HepG2 (cell line): Measurements from ENCODE around the gene CNOT1. TPM values are rescaled to one million over a fixed set of nuclear protein-coding genes. Genes with fewer than 3 reads are reported as not detected.
A peak's percentile ranks its signal among the peaks of the same experiment; 100 is the strongest.

Experiments
- CEBPG ChIP-seq: IDR thresholded peaks from 2 replicates; pipeline ENCODE4 v1.6.1; 2016
- ELF4 ChIP-seq: sonication (generic); formaldehyde crosslinking; IDR thresholded peaks from 2 replicates; pipeline ENCODE4 v1.5.0; 2020; ENCODE audit warnings: missing genetic modification reagents, mild to moderate bottlenecking, moderate library complexity, borderline replicate concordance
- GATAD1 ChIP-seq: IDR thresholded peaks from 2 replicates; pipeline ENCODE4 v1.6.1; 2016; ENCODE audit warnings: missing genetic modification reagents, missing compliant biosample characterization
- GPN1 ChIP-seq: sonication (generic); formaldehyde crosslinking; IDR thresholded peaks from 2 replicates; pipeline ENCODE4 v1.5.1; 2020; ENCODE audit warnings: missing genetic modification reagents, borderline replicate concordance
- HDAC2 ChIP-seq: sonication (generic); formaldehyde crosslinking; IDR thresholded peaks from 2 replicates; pipeline ENCODE4 v1.4.0; 2020; ENCODE audit warnings: missing genetic modification reagents
- HNRNPL ChIP-seq: fragments of 200-400 bp; formaldehyde crosslinking; IDR thresholded peaks from 2 replicates; pipeline ENCODE4 v1.6.1; 2017; ENCODE audit warnings: mild to moderate bottlenecking, low read depth, low read length
- PHF5A ChIP-seq: IDR thresholded peaks from one replicate; pipeline ENCODE4 v1.6.1; 2018; ENCODE audit warnings: low read depth, missing genetic modification reagents; ENCODE audit not compliant: unreplicated experiment
- POLR2A ChIP-seq, 2 experiments: IDR thresholded peaks; 2 replicates each; pipeline ENCODE4 v1.6.1; 2011; ENCODE audit warnings: low read depth in 2 of 2, low read length in 2 of 2, mild to moderate bottlenecking in 1 of 2, moderate library complexity in 1 of 2; ENCODE audit not compliant: insufficient read depth in 1 of 2
- PRDM15 ChIP-seq: sonication (generic); formaldehyde crosslinking; IDR thresholded peaks from 2 replicates; pipeline ENCODE4 v1.4.0; 2020; ENCODE audit warnings: missing genetic modification reagents
- REXO4 ChIP-seq: sonication (generic); formaldehyde crosslinking; IDR thresholded peaks from 2 replicates; pipeline ENCODE4 v1.8.0; 2022; ENCODE audit warnings: missing genetic modification reagents, mild to moderate bottlenecking, borderline replicate concordance
- STAT5B ChIP-seq: sonication (generic); formaldehyde crosslinking; IDR thresholded peaks from 2 replicates; pipeline ENCODE4 v1.4.0; 2020; ENCODE audit warnings: missing genetic modification reagents
- UBTF ChIP-seq: sonication (generic); formaldehyde crosslinking; IDR thresholded peaks from 2 replicates; pipeline ENCODE4 v1.4.0; 2020; ENCODE audit warnings: mild to moderate bottlenecking, missing genetic modification reagents
- ZKSCAN5 ChIP-seq: sonication (generic); formaldehyde crosslinking; IDR thresholded peaks from 2 replicates; pipeline ENCODE4 v1.5.1; 2020; ENCODE audit warnings: mild to moderate bottlenecking, missing genetic modification reagents
- ZNF124 ChIP-seq: sonication (generic); formaldehyde crosslinking; IDR thresholded peaks from 2 replicates; pipeline ENCODE4 v1.4.0; 2020; ENCODE audit warnings: missing genetic modification reagents
- ZNF17 ChIP-seq: sonication (generic); formaldehyde crosslinking; IDR thresholded peaks from 2 replicates; pipeline ENCODE4 v1.5.0; 2020; ENCODE audit warnings: mild to moderate bottlenecking, missing genetic modification reagents
- ZNF350 ChIP-seq: sonication (generic); formaldehyde crosslinking; IDR thresholded peaks from 2 replicates; pipeline ENCODE4 v1.4.0; 2020; ENCODE audit warnings: mild to moderate bottlenecking, low read depth, missing genetic modification reagents, borderline replicate concordance
- ZNF510 ChIP-seq: sonication (generic); formaldehyde crosslinking; IDR thresholded peaks from 2 replicates; pipeline ENCODE4 v1.4.0; 2020; ENCODE audit warnings: low read depth, mild to moderate bottlenecking, missing genetic modification reagents
- ZNF572 ChIP-seq: sonication (generic); formaldehyde crosslinking; IDR thresholded peaks from 2 replicates; pipeline ENCODE4 v1.5.1; 2020; ENCODE audit warnings: mild to moderate bottlenecking, missing genetic modification reagents
- ZNF737 ChIP-seq: sonication (generic); formaldehyde crosslinking; IDR thresholded peaks from 2 replicates; pipeline ENCODE4 v1.5.0; 2020; ENCODE audit warnings: missing genetic modification reagents, mild to moderate bottlenecking, borderline replicate concordance
- ZNF782 ChIP-seq: sonication (generic); formaldehyde crosslinking; IDR thresholded peaks from 2 replicates; pipeline ENCODE4 v1.4.0; 2020; ENCODE audit warnings: missing genetic modification reagents, mild to moderate bottlenecking, borderline replicate concordance
- polyA plus RNA-seq, 8 experiments: library from polyadenylated mRNA; depleted of rRNA in 3 of 8; stranded (reverse) in 7 of 8; unstranded in 1 of 8; fragments of >200 nt; fragmentation: Illumina TruSeq in 4 of 8; extraction: Trizol in 4 of 8; gene quantifications; 2 replicates each; pipeline versions ENCODE4 v1.2.1 to v1.2.3, GENCODE V29; 2011 to 2016; ENCODE audit warnings: low read depth in 4 of 8, missing spikeins in 1 of 8, mixed read lengths in 1 of 8; ENCODE audit not compliant: insufficient read depth in 1 of 8
- total RNA-seq, 5 experiments: library from RNA; depleted of rRNA; stranded (reverse); fragments of >200 nt; fragmentation: Illumina TruSeq; extraction: Trizol; gene quantifications; 2 replicates each; pipeline ENCODE4 v1.2.3, GENCODE V29; 2016; ENCODE audit warnings: low read depth in 1 of 5
- TF ChIP-seq, protein P1 (sequence below): sonication (generic); formaldehyde crosslinking; IDR thresholded peaks from 2 replicates; pipeline ENCODE4 v1.8.1; 2023; ENCODE audit warnings: mild to moderate bottlenecking, missing genetic modification reagents

CNOT1 gene
- total and polyA plus RNA-seq, 2 of the 13 experiments (the other 11 are each of a cell fraction or from before 2014, with no cell fraction given): 188 to 232 TPM

- TF ChIP-seq PRDM15 (CRISPR knock-in tag) (no peak), HDAC2 (CRISPR knock-in tag) (no peak), REXO4 (CRISPR knock-in tag) (no peak), CEBPG (CRISPR knock-in tag) (peak; percentile 34; the same call in 1 of the 2 replicates), HNRNPL (no peak), STAT5B (CRISPR knock-in tag) (no peak), ZKSCAN5 (CRISPR knock-in tag) (no peak), ZNF572 (no peak), PHF5A (no peak), UBTF (CRISPR knock-in tag) (peak; percentile 11; the same call in 1 of the 2 replicates), ZNF124 (CRISPR knock-in tag) (no peak), ZNF782 (0 out of 2 replicates have a peak, but pooled peaks have one; percentile 42), ZNF510 (CRISPR knock-in tag) (peak; percentile 68; the same call in 1 of the 2 replicates), ZNF17 (CRISPR knock-in tag) (no peak), GPN1 (no peak), ZNF350 (CRISPR knock-in tag) (0 out of 2 replicates have a peak, but pooled peaks have one; percentile 42), ELF4 (CRISPR knock-in tag) (no peak), GATAD1 (CRISPR knock-in tag) (no peak), POLR2A (IDR thresholded peaks at IDR 0.05; ENCODE audit: insufficient read depth in 1 of 2, low read depth in 2 of 2, low read length in 2 of 2) (peak in 1 of 2 experiments; percentile 23; a peak in 1 of 4 replicates), ZNF737 (CRISPR knock-in tag) (0 out of 2 replicates have a peak, but pooled peaks have one; percentile 20)
- TF ChIP-seq, protein P1, sequence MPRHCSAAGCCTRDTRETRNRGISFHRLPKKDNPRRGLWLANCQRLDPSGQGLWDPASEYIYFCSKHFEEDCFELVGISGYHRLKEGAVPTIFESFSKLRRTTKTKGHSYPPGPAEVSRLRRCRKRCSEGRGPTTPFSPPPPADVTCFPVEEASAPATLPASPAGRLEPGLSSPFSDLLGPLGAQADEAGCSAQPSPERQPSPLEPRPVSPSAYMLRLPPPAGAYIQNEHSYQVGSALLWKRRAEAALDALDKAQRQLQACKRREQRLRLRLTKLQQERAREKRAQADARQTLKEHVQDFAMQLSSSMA: no peak
Measured at GRCh38 chr16:58654560-58655214, 25.1 kb upstream of the CNOT1 start (continued).
